ENCODE results near the gene STK17A.
"Not testable (repeated sequence)": the region's sequence is repeated elsewhere in the genome, so short reads cannot be mapped to it uniquely, and the experiment has no call there.

The STK17A gene

DNA sequence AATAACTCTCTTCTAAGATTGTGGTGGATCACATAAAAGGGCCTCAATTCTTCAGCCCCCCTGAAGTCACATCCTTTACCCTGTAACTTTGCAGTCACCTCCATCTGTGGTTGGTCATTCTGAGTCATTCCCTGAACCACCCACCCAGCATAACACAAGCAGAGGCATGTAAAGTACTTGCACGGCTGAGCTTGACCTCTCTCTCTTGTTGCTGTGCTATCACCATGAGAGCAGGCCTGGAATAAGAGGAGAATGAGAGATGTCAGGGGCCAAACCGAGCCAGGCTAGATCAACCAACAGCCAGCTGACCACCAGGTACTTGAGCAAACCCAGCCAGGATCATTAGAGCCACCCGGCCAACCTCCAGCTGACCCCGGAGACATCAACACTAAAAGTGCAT is 13.5 kb upstream of the STK17A start:
- DNase-seq, result peak; percentile 80

DNA sequence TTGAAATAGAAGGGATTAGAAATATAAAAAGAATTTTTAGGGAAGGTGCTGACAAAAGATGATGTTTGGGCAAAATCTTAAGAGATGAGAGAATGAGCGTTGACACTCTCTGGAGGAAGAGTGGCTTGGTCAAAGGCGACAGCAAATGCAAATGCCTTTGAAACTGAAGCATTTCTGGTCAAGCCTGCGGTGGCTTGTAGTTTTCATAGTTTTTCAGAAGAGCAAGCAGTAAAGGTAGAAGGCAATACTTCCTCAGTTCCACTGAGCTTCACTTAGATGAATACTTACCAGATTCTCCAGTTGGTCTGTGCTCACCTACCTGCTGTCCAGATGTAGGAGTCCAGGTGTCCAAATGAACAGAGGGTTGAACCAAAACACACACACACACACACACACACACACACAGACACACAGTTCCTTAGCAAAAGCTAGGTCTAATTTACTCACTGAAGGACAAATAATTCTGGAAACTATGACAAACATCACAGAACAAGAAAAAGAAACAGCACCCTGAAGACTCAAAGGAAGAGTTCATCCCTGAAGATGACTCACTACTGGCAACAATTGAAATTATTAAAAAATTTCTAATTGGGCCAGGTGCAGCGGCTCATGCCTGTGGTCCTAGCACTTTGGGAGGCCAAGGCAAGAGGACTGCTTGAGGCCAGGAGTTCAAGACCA is 12.1 kb upstream of the STK17A start:
- peak; percentile 22 for DNase-seq

DNA sequence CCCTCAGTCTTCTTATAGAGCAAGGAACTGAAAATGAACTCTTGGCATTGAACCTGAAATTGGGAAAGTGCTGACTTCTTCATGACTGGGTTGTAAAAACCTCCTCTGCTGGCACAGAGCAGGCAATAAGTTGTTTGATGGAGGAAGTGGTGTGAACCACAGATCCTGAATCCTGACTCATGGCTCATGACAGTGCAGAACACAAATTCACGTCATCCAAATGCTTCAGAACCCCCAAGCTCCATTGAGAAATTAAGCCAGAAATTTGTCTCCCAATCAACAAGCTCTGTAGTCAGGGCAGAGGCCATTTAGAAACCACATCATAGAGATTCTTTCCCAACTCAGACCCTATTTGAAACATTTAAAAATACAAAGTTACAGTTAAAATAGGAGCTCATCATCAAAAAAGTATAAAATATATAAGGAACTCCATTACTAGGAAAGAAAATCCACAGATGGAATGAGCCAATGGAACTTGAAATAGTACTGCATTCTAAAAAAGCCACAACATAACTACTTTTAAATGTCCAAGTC is 10.3 kb upstream of the STK17A start:
- DNase-seq, result peak; percentile 98

DNA sequence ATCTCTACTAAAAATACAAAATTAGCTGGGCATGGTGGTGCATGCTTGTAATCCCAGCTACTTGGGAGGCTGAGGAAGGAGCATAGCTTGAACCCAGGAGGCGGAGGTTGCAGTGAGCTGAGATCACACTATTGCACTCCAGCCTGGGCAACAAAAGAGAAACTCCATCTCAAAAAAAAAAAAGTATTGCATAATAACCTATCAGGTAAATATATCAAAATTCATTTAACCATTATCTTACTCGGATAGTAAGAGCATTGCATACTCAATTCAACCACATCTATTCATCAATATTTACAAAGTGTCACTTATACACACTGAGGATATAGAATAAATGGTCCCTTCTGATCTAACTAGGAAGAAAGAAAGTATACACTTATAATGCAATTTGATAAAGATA is 9.1 kb upstream of the STK17A start:
- DNase-seq, result not testable (repeated sequence)

DNA sequence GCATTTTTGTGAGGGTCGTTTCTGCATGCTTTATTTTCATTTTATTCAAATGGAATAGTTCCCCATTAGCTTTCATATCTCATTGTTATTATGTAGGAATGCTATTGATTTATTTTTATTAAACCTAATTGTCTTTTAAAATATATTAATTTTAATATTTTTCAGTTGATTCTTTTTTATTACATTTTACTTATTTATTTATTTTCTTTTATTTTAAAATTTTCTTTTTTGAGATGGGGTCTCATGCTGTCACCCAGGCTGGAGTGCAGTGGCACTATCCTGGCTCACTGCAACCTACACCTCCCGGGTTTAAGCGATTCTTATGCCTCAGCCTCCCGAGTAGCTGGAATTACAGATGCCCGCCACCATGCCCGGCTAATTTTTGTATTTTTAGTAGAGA is 7.4 kb upstream of the STK17A start:
- no peak for DNase-seq

DNA sequence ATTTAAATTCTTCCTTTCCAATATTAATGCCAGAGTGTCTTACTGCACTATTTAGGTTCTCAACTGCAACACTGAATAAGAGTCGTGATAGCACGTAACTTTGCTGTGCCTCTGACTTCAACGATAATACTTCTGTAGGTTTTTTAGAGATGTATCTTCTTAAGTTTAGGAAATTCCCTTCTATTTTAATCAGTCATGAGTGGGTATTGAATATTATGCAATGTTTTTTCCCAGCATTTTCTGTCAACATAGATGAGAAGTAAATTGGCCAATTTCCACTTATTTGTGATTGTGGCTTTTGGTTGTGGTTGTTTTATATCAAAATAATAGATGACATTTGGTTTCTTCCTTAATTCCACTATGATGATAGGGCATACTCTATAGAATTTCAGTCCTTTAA is 6.7 kb upstream of the STK17A start:
- no peak for DNase-seq

DNA sequence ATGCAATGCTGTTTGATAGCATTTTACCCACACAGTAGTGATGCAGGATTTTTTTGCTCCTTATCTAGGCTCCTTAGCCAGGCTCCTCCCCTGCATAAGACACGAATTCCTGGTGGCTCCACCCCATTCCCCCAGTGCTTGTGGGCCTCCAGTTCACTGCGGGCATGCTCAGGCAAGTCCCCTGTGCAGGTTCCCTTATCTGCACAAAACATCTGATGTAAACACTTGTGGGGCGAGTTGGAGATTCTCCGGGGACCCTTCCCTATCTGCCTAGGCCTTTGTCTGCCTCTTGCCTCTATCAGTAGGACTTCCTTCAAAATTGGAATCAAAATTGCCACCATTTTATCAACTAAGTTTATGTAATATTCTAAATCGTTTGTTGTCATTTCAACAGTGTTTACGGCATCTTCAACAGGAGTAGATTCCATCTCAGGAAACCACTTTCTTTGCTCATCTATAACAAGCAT is 5.4 kb upstream of the STK17A start:
- peak; percentile 32 for DNase-seq

DNA sequence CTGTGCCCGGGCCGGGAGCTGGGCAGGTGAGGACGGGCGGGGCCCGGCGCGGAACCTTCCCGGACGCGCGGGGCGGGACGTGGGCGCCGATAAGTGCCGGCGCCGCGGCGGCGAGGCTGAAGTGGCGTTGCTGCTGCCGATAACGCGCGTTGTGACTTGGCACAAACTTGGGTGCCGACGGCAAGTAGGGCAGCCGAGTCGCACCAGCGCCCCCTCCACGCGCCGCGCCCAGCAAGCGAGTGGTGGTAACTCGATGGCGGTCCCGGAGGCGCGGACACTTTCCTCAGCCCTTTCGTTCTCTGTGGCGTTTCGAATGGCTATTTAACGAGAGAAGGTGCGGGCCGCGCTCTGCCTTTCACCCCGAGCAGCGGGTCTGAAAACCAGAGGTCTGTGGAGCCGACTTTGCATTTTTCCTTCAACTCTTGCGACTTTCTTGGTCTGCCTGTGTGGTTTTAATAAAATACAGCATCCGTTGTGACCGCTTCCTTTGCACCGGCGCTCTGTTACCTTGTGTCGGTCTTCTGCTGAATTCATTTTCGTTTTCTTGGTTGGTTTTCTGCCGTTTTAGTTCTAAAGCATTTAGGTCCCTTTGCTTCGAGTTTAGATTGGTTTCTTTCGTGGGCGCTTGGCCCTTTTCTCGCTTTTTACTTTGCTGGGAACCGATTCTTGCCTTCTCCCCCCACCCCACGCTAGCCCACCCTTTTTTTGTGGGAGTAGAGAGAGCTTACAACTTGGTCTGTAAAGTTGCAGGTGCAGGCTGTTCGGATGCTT is 701 bp downstream of the STK17A start:
- DNase-seq, result peak; percentile 58

DNA sequence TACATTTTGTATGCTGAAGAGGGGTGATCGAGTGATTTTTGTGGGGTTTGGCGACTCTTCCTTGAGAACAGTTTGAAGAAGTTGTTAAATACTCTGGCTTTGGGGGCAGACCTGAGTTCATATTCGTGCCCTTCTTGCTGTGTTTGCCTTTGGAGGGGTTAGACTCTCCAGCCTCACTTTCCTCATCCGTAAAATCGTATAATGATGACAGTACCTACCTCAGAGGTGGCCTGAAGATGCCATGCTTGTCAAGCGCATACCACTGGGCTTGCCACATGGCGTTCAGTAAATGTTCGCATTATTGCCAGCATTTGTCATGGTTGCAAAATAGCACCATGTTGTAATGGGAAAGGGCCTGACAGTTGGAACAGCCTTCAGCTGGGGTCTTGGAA is 1.3 kb downstream of the STK17A start:
- peak; percentile 64 for DNase-seq

DNA sequence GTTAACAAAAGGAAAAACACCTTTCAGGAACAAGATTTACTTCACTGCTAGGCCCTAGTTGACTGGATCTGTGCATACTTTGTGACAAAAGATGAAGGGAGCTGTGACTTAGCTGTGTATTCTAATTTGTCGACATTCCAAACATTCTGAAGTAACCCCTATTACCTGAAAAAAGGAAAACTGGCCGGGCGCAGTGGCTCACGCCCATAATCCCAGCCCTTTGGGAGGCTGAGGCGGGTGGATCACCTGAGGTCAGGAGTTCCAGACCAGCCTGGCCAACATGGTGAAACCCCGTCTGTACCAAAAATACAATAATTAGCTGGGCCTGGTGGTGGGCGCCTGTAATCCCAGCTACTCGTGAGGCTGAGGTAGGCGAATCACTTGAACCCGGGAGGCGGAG is 1.8 kb downstream of the STK17A start:
- DNase-seq, result not testable (repeated sequence)

DNA sequence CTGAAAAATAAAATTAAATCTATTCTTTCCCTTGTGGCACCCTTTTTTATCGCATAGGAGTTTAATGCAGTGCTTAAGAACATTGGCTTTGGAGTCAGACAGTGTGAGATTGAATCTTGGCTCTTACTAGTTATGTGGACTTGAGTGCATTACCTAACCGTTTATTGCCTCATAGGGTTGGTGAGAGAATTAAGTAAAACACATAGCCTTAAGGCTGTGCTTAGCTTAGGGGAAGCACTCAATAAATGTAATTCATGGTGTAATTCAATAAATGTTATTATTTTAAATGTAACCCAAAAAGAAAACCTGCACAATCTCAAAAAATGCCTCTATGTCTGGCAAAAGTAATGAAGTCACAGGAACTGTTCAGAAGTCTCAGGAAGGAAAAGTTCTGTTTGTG is 2.7 kb downstream of the STK17A start:
- DNase-seq, result no peak

DNA sequence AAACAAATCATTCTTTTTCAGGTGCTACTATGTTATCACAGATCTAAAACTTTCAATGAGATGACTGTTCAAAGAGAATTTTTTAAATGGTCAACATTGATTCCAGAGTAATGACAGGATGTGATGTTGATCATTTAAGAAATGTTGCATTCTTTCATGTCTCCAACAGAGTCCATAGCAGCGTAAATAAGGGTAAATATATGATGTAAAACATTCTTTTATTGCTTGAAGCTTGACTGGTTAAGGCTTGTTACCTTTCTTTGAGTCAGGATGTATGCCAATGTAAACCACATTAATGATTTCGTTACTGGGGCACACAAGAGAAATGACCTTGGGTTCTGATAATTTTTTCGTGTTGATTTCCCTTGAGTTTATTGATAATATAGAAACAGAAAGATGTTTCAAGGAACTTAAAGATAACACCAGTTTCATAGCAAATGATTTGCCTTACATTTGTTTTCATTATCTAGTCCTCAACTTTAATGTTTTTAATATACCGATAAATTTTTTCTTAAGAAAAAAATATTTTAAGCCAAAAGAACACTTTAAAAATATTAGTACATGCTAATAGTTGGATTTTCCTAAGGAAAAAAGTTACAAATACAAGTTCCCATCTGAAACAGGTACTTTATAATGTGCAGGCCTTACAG is 3.5 kb downstream of the STK17A start:
- peak; percentile 55 for DNase-seq

DNA sequence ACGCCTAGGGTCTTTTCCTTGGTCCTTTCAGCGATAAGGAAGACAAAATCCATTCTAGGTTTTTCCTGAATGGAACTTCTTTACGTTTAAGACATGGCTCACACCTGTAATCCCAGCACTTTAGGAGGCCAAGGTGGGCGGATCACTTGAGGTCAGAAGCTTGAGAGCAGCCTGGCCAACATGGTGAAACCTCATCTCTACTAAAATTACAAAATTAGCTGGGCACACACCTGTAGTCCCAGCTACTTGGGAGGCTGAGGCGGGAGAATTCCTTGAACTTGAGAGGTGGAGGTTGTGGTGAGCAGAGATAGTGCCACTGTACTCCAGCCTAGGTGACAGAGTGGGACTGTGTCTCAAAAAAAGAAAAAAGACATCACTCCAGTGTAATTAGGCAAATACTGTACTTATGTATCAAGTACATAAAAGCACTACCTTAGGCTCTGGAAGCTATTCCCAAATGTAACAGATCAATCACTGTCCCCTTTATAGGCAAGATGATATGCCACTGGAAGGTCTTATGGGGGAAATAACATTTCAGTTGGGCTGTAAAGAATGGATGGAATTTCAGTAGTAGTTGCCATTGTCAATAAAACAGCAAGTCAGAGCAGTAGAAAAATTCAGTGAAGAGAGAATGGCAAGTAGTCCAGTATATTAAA is 5.7 kb downstream of the STK17A start:
- DNase-seq, result no peak

DNA sequence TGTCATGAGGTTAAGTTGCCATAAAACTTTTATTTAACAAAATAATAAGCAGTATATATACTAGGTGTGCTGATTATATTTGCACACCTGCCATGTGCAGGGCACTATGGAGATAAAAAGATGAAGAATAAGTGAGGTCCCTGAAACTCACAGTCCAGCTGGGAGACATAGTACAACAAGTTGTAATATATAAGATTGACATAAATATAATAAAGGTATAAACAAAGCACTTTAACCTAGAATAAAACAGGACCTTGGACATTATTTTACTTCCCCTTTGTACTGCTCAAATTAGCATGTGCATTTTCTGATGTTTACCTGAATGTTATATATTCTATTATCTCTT is 6.2 kb downstream of the STK17A start:
- no peak for DNase-seq

DNA sequence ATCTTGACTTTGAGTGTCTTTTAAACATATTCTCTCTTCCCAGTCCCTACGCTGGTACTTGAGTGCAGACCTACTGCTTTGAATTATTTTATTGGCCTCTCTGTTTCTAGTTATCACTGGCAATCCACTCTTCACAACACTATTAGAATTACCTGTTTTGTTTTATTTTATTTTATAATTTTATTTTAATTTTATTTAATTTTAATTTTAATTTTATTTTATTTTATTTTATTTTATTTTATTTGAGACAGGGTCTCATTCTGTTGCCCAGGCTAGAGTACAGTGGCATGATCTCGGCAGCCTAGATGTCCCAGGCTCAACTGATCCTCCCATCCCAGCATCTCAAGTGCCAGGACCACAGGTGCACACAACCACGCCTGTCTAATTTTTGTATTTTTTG is 6.8 kb downstream of the STK17A start:
- no peak for DNase-seq

DNA sequence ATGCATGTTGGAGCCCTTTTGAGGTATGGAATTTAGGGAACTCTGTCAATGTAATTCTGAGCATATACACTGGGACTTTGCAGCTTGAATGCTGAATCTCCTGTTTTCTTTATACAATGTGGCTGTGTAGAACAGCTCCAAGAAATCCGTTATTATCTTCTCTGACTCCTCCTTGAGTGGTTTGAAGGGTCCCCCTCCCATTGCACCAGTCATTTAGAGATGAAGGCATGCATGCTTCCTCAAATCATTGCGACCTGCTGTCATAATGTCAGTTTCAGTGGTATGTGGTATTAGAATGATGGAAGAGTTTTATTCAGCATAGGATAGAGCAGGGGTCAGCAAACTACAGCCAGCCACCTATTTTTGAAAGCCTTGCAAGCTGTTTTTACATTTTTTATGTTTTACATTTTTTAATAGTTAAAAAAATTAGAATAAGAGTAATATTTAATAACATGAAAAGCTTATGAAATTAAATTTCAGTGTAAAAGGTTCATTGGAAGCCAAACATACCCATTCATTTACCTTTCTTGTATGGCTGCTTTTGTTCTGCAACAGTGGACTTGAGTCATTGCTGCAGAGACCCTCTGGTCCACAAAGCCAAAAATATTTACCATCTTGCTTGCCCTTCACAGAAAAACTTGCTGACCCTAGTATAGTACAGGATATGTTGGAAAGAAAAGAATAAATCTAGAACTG is 8.1 kb downstream of the STK17A start:
- peak; percentile 39 for DNase-seq

DNA sequence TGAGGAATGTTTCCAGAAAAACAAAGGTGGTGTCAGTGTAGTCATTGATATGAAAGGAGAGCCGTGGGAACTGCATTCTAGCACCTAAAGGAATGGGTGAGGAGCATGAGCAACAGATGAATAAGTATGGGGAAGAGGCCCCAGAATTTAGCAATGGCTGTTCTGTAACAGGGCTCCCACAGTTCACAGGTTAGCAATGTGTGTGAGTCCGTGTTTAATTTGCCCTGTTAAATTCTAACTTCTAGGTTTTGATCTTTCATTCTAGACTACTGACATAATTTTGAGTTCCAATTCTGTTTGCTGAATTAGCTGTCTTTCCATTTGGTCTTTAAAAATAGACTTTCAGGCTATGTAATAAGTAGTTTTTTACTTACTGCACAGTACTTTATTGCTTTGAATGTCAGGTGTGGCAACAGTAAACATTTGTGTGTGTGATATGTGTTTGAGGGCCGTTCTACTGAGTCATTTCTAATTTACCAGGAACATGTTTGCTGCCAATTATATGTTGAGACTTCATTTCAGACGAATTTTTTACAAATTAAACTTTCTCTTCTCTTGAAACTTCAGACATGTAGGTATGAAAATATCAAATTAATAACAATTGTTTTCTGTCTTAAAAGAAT is 8.8 kb downstream of the STK17A start:
- no peak for DNase-seq

DNA sequence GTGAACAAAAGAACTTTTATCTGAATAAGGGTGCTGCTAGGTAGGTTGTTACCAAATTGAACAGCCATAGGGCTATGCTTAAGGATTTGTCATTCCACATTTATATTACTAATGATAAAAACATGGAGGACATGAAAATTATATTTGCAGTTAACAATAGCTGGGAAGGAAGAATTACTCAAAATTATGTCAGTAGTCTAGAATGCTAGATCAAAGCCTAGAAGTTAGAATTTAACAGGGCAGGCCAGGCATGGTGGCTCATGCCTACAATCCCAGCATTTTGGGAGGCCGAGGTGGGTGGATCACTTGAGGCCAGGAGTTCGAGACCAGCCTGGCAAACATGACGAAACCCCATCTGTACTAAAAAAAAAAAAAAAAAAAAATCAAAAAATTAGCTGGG is 9.4 kb downstream of the STK17A start:
- no peak for DNase-seq

DNA sequence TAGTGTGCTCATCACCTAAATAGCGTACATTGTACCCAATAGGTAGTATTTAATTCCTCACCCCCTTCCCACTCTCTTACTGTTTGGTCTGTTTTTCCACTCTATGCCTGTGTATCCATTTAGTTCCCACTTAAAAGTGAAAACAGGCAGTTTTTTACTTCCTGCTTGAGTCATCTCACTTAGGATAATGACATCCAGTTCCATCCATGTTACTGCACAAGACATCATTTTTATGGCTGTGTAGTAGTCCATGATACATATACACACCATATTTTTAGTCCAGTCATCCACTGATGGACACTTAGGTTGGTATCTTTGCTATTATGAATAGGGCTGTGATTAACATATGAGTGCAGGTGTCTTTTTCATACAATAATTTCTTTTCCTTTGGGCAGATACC is 10.1 kb downstream of the STK17A start:
- DNase-seq, result no peak

DNA sequence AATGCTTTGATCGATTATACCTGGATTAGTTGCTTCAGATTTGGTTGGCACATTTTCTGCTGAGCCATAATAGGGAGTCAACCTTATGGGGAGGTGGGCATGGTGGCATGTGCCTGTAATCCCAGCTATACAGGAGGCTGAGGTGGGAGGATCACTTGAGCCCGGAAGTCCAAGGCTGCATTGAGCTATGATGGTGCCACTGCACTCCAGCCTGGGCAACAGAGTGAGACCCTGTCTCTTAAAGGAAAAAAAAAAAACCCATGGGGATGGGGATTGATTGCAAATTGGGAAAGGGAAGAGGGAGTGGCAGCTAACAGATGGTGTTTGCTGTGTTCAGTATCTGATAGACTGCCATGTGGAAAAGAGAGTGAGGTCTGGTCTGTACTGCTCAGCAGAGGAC is 11.1 kb downstream of the STK17A start:
- no peak for DNase-seq

DNA sequence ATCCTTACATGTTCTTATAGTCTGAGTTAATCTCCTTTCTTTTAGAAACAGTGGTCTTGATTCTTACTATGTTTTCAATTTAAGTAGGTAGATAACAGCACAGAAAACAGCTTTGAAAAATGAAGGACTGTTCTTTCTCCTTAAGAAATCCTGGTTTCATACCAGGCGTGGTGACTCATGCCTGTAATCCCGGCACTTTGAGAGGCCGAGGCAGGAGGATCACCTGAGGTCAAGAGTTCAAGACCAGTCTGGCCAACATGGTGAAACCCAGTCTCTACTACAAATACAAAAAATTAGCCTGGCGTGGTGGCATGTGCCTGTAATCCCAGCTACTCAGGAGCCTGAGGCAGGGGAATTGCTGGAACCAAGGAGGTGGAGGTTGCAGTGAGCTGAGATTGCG is 13.5 kb downstream of the STK17A start:
- DNase-seq, result not testable (repeated sequence)

DNA sequence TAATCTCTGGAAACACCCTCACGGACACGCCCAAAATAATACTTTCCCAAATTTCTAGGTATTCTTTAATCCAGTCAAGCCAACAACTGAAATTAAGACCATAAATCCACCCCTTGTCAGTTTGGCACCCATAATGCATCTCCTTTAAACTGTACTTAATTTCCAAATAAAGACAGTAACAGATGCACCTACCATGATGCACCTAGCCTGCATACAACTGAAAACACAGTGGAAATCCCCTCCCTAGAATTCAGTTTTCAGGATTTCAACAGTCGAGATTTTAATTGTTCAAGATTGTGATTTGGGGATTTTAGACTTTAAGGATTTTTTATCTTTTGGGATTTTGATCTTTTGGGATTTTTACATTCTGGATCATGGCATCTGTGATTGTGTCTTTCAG is 17.1 kb downstream of the STK17A start:
- no peak for DNase-seq

Measured in fibroblast of skin of back (primary cell).